HCT116 (cell line): ENCODE data around the gene FNIP2.

ENCODE experiments used
- CEBPB ChIP-seq: IDR thresholded peaks from 2 replicates; pipeline ENCODE4 v1.6.1; 2012; ENCODE audit warnings: low read depth
- JUND ChIP-seq: IDR thresholded peaks from 2 replicates; pipeline ENCODE4 v1.6.1; 2012
- POLR2A ChIP-seq: IDR thresholded peaks from 2 replicates; pipeline ENCODE4 v1.7.0; 2011; ENCODE audit warnings: borderline replicate concordance; ENCODE audit not compliant: insufficient read depth, insufficient read length; ENCODE audit errors: extremely low read depth
- POLR2AphosphoS5 ChIP-seq: IDR thresholded peaks from 2 replicates; pipeline ENCODE4 v1.6.1; 2011; ENCODE audit warnings: mild to moderate bottlenecking, low read depth, low read length, moderate library complexity
- YY1 ChIP-seq: IDR thresholded peaks from 2 replicates; pipeline ENCODE4 v1.6.1; 2011; ENCODE audit warnings: low read length, low read depth, moderate library complexity, mild to moderate bottlenecking; ENCODE audit not compliant: insufficient replicate concordance; ENCODE audit errors: extremely low read depth
- TF ChIP-seq, protein P1 (sequence below), 3 experiments: fragments of 200-600 bp in 1 of 3; sonication (generic) in 1 of 3; IDR thresholded peaks in 2 of 3; conservative IDR thresholded peaks in 1 of 3; 2 replicates each; pipeline ENCODE4 v1.5.1; 2012 to 2017; ENCODE audit warnings: low read depth in 2 of 3, low read length in 2 of 3, antibody characterized with exemption in 1 of 3, borderline replicate concordance in 1 of 3, control low read depth in 1 of 3, mild to moderate bottlenecking in 1 of 3, mixed read lengths in 1 of 3, mixed run types in 1 of 3, moderate library complexity in 1 of 3; ENCODE audit not compliant: insufficient read depth in 1 of 3
- TF ChIP-seq, protein P2 (sequence below): IDR thresholded peaks from 2 replicates; pipeline ENCODE4 v1.6.1; 2012
- TF ChIP-seq, protein P3 (sequence below): IDR thresholded peaks from 2 replicates; pipeline ENCODE4 v1.6.1; 2012

DNA sequence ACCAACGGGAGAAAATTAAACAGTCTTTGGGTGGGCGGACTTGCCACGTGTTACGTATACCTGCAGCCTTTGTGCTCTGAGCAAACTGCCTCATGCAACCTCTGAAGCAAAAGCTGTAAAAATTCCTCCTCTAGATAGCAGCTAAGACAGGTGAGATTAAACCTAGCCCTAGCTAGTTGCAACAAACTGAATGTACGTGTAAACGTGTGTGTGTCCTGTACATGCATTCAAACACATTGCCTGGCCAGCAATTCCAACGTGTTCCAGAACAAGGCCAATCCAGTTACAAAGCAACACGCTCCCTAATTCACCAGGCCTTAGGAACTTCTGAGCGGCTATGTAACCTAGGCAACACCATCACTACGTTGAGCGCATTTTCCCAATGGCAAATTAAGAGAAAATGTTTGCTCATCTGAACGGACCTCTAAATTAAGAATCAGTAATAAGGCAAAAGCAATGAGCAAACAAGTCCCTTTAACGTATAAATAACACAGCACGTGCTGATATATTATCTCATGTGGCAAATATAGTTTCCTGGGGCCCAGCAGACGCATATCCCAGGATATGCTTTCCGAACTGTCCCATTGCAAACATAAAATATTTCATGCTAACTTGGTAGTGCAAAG, 46.4 kb upstream of the FNIP2 start:
- TF ChIP-seq, protein P1, sequence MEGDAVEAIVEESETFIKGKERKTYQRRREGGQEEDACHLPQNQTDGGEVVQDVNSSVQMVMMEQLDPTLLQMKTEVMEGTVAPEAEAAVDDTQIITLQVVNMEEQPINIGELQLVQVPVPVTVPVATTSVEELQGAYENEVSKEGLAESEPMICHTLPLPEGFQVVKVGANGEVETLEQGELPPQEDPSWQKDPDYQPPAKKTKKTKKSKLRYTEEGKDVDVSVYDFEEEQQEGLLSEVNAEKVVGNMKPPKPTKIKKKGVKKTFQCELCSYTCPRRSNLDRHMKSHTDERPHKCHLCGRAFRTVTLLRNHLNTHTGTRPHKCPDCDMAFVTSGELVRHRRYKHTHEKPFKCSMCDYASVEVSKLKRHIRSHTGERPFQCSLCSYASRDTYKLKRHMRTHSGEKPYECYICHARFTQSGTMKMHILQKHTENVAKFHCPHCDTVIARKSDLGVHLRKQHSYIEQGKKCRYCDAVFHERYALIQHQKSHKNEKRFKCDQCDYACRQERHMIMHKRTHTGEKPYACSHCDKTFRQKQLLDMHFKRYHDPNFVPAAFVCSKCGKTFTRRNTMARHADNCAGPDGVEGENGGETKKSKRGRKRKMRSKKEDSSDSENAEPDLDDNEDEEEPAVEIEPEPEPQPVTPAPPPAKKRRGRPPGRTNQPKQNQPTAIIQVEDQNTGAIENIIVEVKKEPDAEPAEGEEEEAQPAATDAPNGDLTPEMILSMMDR (IDR thresholded peaks at IDR 0.05 in 2 of 3, conservative IDR thresholded peaks at IDR 0.05 in 1 of 3; ENCODE audit: borderline replicate concordance in 1 of 3, insufficient read depth in 1 of 3, low read depth in 2 of 3, low read length in 2 of 3) = no peak
- TF ChIP-seq, protein P2, sequence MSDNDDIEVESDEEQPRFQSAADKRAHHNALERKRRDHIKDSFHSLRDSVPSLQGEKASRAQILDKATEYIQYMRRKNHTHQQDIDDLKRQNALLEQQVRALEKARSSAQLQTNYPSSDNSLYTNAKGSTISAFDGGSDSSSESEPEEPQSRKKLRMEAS = no peak
- TF ChIP-seq POLR2A = no peak
- TF ChIP-seq, protein P3, sequence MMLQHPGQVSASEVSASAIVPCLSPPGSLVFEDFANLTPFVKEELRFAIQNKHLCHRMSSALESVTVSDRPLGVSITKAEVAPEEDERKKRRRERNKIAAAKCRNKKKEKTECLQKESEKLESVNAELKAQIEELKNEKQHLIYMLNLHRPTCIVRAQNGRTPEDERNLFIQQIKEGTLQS = no peak
- no peak for TF ChIP-seq YY1
- no peak for TF ChIP-seq JUND
- TF ChIP-seq CEBPB = no peak
- TF ChIP-seq POLR2AphosphoS5 = no peak
